Measurements from ENCODE around the gene FAM180A. TPM values are rescaled to one million over a fixed set of nuclear protein-coding genes. Genes with fewer than 3 reads are reported as not detected.

FAM180A gene
- total RNA-seq, 1 experiment from 2014 or later: not detected

- Histone ChIP-seq H3K36me3 (ENCODE audit: control insufficient read depth, insufficient read depth, low read length) (no peaks in the 10 kb centered on the region), H3K4me1 (ENCODE audit: control insufficient read depth, insufficient read depth, low read length) (no peaks in the 10 kb centered on the region), H3K9me3 (ENCODE audit: control insufficient read depth, insufficient read depth, low read depth, low read length) (no peaks in the 10 kb centered on the region), H3K27ac (ENCODE audit: low read length) (no peak overlapping the region), H3K27me3 (ENCODE audit: control insufficient read depth, insufficient read depth, low read length) (peaks cover 9% of the 10 kb centered on the region; the same call in 1 of the 2 replicates), H3K4me3 (ENCODE audit: low read depth in 2 of 2, low read length in 2 of 2) (no peak overlapping the region)
- BruUV-seq (replicated peaks): no TSS peak
- intact Hi-C loops (cut with micrococcal nuclease; ENCODE audit: unreplicated experiment): no loop called here
- DNase-seq (ENCODE audit: low read depth, low spot score) (no peak), ATAC-seq (no peak)
- in situ Hi-C loops (cut with HindIII; ENCODE audit: low pct_unique_long_range_greater_than_20kb, low sequenced_read_pairs): no loop called here
- ChIA-PET POLR2A (no interaction called here), CTCF (interaction anchor here (0.6 kb wide), 1 partner anchor 33 kb away, joined by 6 read pairs; no protein-coding TSS in a partner anchor)
- TF ChIP-seq SIN3A (IDR thresholded peaks at IDR 0.05; ENCODE audit: borderline replicate concordance, insufficient read depth, low read depth, low read length): no peak
- no peak for TF ChIP-seq CTCF (IDR thresholded peaks at IDR 0.05)
- TF ChIP-seq REST (IDR thresholded peaks at IDR 0.05; ENCODE audit: insufficient read depth in 1 of 2, low read depth in 2 of 2, low read length in 1 of 2): no peak
- no peak for TF ChIP-seq TCF7L2 (IDR thresholded peaks at IDR 0.05; ENCODE audit: low read depth, low read length)
- TF ChIP-seq POLR2AphosphoS5 (IDR thresholded peaks at IDR 0.05; ENCODE audit: low read depth, low read length): no peak
Measured at GRCh38 chr7:135770139-135770710, 21.6 kb upstream of the FAM180A start.

GRCh38 chr7:135769005-135769802, 20.6 kb upstream of the FAM180A start:
- in situ Hi-C loops (cut with HindIII; ENCODE audit: low pct_unique_long_range_greater_than_20kb, low sequenced_read_pairs): no loop called here
- ATAC-seq: no peak
- intact Hi-C loops (cut with micrococcal nuclease; ENCODE audit: unreplicated experiment): no loop called here
- no peak for TF ChIP-seq POLR2AphosphoS5 (IDR thresholded peaks at IDR 0.05; ENCODE audit: low read depth, low read length)
- no peak for TF ChIP-seq SIN3A (IDR thresholded peaks at IDR 0.05; ENCODE audit: borderline replicate concordance, insufficient read depth, low read depth, low read length)
- TF ChIP-seq CTCF (IDR thresholded peaks at IDR 0.05): no peak
- no peak for TF ChIP-seq REST (IDR thresholded peaks at IDR 0.05; ENCODE audit: insufficient read depth in 1 of 2, low read depth in 2 of 2, low read length in 1 of 2)
- TF ChIP-seq TCF7L2 (IDR thresholded peaks at IDR 0.05; ENCODE audit: low read depth, low read length): no peak
- H3K9me3 ChIP-seq (ENCODE audit: control insufficient read depth, insufficient read depth, low read depth, low read length): no peaks in the 10 kb centered on the region
- H3K4me3 ChIP-seq (ENCODE audit: low read depth in 2 of 2, low read length in 2 of 2): no peak overlapping the region
- H3K27me3 ChIP-seq (ENCODE audit: control insufficient read depth, insufficient read depth, low read length): peaks cover 9% of the 10 kb centered on the region; the same call in 1 of the 2 replicates
- H3K4me1 ChIP-seq (ENCODE audit: control insufficient read depth, insufficient read depth, low read length): no peaks in the 10 kb centered on the region
- no peaks in the 10 kb centered on the region for H3K36me3 ChIP-seq (ENCODE audit: control insufficient read depth, insufficient read depth, low read length)
- H3K27ac ChIP-seq (ENCODE audit: low read length): no peak overlapping the region
- no TSS peak for BruUV-seq (replicated peaks)
- DNase-seq (ENCODE audit: low read depth, low spot score): no peak
- CTCF ChIA-PET: interaction anchor here (0.5 kb wide), 1 partner anchor 28 kb away, joined by 4 read pairs; no protein-coding TSS in a partner anchor
- POLR2A ChIA-PET: no interaction called here

Measured in Panc1 (cell line).